Activated naive CD8-positive, alpha-beta T cell treated with anti-CD3 and anti-CD28 coated beads, Interleukin-2, amount 50 U/mL, for 16 hours (primary cell): ENCODE results near the gene GXYLT1.
"Not testable (repeated sequence)": the region's sequence is repeated elsewhere in the genome, so short reads cannot be mapped to it uniquely, and the experiment has no call there.

Source experiments
- DNase-seq: peaks from one replicate; pipeline ENCODE4 v3.0.0-alpha.2; 2020; ENCODE audit warnings: low read depth, low spot score

Gene GXYLT1

GRCh38 chr12:42144408-42145196 lies at the start of gene GXYLT1:
Gene GXYLT1 (minus strand): TSS chr12:42144874. CDS start chr12:42144646, 228 bp downstream.
- DNase-seq, result peak; percentile 46

DNA sequence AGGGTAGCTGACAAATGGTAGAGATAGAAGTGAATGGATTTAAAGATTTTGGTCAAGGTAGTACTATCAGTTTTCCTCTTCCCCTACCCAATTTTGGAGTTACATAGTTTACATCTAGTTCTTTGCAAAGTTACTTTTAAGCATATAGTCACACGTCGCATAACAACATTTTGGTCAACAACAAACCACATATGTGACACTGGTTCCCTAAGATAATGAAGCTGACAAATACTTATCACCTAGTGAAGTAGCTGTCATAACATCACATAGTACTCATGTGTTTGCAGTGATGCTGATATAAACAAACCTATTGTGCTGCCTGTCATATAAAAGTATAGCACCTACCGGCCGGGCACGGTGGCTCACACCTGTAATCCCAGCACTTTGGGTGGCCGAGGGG lies 48.0 kb upstream of the GXYLT1 start:
- no peak for DNase-seq

- DNase-seq, result no peak
Measured at GRCh38 chr12:42192258-42192657, 47.6 kb upstream of the GXYLT1 start.

- no peak for DNase-seq
Measured at GRCh38 chr12:42190376-42190775, 45.7 kb upstream of the GXYLT1 start.

DNA sequence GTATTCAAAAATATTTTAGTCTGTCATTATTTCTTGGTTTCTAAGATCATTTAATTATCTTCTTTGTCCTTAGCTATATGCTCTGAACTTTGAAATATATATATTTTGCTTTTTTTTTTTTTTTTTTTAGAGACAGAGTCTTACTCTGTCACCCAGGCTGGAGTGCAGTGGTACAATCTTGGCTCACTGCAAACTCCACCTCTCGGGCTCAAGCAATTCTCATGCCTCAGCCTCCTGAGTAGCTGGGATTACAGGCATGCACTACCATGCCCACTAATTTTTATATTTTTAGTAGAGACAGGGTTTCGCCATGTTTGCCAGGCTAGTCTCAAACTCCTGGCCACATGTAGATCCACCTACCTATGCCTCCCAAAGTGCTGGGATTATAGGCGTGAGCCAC lies 43.6 kb upstream of the GXYLT1 start:
- not testable (repeated sequence) for DNase-seq

GRCh38 chr12:42187799-42188198 lies 43.1 kb upstream of the GXYLT1 start:
- DNase-seq, result no peak

DNA sequence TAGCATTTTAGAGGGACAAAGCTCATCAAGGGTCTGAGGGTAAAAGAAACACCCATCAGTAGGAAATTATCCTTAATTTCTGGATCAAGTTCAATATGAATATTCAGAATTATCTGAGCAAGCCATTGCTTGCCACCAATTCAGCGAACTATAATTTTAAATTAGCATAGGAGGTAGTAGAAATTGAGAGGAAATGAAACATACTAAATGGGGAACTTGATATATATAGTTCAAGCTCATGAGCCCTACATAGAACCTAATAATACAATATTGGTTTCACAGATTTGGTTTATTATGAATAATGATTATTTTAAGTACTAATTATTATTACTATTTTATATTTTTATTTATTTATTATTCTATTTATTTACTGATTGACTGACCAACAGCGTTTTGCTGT lies 42.1 kb upstream of the GXYLT1 start:
- DNase-seq, result no peak

GRCh38 chr12:42182394-42182793 lies 37.7 kb upstream of the GXYLT1 start:
- no peak for DNase-seq

GRCh38 chr12:42180990-42181596 lies 36.4 kb upstream of the GXYLT1 start:
- no peak for DNase-seq

- DNase-seq, result no peak
Measured at GRCh38 chr12:42178101-42178500, 33.4 kb upstream of the GXYLT1 start.

DNA sequence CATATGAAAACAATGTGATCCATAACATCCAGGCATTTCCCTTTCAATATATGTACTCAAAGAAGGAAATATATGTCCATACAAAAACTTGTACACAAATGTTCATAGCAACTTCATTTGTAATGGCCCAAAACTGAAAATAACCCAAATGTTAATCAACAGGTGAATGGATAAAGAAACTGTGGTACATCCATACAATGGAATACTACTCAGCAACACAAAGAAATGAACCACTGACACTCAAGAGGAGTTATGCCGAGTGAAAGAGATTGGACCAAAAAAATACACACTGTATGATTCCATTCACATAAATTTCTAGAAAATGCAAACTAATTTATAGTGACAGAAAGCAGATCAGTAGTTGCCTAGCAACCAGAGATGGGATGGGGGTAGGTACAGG lies 30.3 kb upstream of the GXYLT1 start:
- DNase-seq, result no peak

GRCh38 chr12:42173961-42174521 lies 29.4 kb upstream of the GXYLT1 start:
- DNase-seq, result no peak

DNA sequence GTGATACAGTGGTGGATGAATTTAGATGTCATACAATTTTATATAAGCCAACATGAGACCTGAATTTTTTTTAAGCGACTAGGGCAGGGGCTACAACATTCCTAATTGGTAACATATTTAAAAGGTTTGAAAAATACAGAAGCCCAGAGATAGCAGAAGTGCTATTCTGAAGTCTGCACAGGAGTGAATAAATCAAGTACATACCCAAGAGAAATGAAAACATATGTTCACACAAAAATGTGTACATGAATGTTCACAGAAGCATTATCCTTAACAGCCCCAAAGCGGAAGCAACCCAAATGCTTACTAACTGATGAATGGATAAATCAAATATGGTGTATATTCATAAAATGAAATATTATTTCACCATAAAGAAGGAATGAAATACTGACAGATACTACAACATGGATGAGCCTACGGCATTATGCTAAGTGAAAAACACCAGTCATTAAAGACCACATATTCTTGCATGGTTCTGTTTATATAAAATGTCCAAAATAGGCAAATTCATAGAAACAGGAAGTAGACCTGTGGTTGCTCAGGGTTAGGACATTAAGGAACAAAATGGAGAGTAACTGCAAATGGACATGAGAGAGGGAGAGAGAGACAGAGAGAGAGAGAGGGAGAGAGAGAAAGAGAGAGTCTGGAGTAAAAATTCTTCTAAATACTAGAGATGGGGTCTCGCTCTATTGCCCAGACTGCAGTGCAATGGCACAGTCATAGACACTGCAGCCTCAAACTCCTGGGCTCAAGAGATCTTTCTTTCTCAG lies 28.0 kb upstream of the GXYLT1 start:
- DNase-seq, result no peak

GRCh38 chr12:42167711-42168110 lies 23.0 kb upstream of the GXYLT1 start:
- no peak for DNase-seq

GRCh38 chr12:42166501-42166900 lies 21.8 kb upstream of the GXYLT1 start:
- DNase-seq, result no peak

- no peak for DNase-seq
Measured at GRCh38 chr12:42163913-42164312, 19.2 kb upstream of the GXYLT1 start.

DNA sequence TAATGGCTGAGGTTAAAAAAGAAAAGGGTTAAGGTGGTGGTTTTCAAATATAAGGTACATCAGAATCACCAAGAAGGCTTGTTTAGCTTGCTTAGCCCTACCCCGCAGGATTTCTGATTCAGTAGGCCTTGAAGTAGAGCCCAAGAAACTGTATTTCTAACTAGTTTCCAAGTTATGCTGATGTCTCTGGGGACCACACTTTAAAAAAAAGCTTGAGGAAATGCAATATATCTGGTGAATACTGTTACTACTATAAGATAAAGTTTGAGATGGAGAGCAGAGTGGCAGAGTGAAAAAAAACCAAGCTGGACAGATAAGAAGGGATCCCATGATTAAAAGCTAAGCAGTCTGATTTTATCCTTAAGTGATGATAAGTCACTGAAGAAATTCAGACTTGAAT lies 18.3 kb upstream of the GXYLT1 start:
- DNase-seq, result no peak

- no peak for DNase-seq
Measured at GRCh38 chr12:42162193-42162592, 17.5 kb upstream of the GXYLT1 start.

DNA sequence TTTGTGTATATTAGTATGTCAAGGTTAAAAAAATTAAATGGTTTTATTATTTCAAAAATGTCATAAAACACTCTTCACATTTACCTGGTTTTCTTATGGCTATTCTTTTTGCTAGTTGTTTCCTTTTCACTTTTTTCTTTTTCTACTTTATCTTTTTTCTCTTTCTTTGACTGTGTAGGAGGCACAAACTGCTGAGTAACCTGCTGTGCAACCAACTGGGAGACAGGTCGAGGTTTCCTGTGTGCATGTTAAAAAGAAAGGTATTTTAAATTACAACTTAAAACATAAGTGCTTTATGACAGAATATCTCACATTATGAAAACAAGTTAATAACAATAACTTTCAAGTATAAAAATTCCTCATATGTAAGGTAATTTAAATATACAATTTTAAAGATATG lies 16.9 kb upstream of the GXYLT1 start:
- no peak for DNase-seq

DNA sequence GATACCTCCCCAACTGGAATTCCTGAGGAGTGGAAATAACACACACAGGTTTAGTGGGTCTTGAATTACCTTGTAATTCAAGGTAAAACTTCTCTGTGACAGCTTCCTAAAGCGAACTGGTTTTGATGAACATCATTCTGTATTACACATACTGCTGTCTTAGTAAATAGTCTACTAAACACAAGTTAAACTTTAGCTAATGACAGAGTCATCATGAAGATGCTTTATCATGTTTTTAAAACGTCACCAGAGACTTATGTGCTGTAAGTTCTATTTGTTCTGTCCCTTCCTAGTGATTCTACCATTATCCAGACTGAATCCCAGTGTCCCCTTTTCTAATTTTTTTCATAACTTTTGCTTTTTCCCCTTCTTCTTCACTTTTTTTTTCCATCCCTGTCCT lies 11.6 kb upstream of the GXYLT1 start:
- no peak for DNase-seq

DNA sequence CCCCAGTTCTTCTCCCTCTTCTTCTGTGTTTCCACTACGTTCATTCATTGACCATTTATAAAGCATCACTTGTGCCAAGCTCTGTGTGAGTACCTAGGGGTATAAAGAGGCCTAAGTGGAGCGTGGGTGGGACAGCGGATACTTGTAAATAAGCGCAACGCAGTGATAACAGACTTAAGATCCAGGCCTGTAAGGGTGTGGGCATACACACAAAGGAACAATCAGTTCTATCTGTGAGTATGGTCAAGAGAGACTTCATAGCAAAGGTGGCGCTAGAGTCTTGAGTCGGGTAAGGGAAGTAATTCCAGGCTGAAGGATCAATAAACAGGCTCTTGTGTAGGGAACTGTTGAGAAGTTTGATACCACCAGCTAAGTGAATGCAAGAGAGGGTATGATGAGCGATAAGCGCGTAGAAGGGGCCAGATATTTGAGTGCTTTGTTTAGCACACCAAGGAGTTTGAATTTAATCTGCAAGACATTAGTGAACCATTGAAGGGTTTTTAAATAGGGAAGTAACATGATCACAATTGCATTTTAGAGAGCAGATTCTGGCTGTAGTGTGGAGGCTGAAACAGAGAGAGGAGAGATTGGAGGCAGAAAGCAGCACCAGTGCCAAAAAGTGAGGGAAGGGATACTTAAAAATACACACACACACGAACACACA lies 1.0 kb upstream of the GXYLT1 start:
- DNase-seq, result no peak

- no peak for DNase-seq
Measured at GRCh38 chr12:42145197-42145549, 499 bp upstream of the GXYLT1 start.
